ENCODE data around the gene RASSF5. TPM values are rescaled to one million over a fixed set of nuclear protein-coding genes. Genes with fewer than 3 reads are reported as not detected.

RASSF5 gene
- total and polyA plus RNA-seq, 9 of the 15 experiments (the other 6 are each of a cell fraction or from before 2014, with no cell fraction given), result 6.1 to 41.0 (median 25.2) TPM

GRCh38 chr1:206577626-206578025 is 70.3 kb downstream of the RASSF5 start (continued):
- TF ChIP-seq MAX (CRISPR knock-in tag; IDR thresholded peaks at IDR 0.05) (0 out of 2 replicates have a peak, but pooled peaks have one; percentile 15), MYC (IDR thresholded peaks at IDR 0.05; ENCODE audit: low read depth, low read length) (no peak), MYC (CRISPR knock-in tag; IDR thresholded peaks at IDR 0.05; ENCODE audit: borderline replicate concordance, low read depth) (no peak)
- TF ChIP-seq, protein P1, sequence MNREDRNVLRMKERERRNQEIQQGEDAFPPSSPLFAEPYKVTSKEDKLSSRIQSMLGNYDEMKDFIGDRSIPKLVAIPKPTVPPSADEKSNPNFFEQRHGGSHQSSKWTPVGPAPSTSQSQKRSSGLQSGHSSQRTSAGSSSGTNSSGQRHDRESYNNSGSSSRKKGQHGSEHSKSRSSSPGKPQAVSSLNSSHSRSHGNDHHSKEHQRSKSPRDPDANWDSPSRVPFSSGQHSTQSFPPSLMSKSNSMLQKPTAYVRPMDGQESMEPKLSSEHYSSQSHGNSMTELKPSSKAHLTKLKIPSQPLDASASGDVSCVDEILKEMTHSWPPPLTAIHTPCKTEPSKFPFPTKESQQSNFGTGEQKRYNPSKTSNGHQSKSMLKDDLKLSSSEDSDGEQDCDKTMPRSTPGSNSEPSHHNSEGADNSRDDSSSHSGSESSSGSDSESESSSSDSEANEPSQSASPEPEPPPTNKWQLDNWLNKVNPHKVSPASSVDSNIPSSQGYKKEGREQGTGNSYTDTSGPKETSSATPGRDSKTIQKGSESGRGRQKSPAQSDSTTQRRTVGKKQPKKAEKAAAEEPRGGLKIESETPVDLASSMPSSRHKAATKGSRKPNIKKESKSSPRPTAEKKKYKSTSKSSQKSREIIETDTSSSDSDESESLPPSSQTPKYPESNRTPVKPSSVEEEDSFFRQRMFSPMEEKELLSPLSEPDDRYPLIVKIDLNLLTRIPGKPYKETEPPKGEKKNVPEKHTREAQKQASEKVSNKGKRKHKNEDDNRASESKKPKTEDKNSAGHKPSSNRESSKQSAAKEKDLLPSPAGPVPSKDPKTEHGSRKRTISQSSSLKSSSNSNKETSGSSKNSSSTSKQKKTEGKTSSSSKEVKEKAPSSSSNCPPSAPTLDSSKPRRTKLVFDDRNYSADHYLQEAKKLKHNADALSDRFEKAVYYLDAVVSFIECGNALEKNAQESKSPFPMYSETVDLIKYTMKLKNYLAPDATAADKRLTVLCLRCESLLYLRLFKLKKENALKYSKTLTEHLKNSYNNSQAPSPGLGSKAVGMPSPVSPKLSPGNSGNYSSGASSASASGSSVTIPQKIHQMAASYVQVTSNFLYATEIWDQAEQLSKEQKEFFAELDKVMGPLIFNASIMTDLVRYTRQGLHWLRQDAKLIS (CRISPR knock-in tag; IDR thresholded peaks at IDR 0.05), result no peak

All from K562 (cell line).